A673 (cell line): ENCODE data around the gene RTN4RL2. TPM values are rescaled to one million over a fixed set of nuclear protein-coding genes. Genes with fewer than 3 reads are reported as not detected.

Experiments
- BruUV-seq: library from RNA; stranded (reverse); fragments of 400-500 nt; replicated peaks from 2 replicates; lab custom pipeline; 2021; lab: Mats Ljungman, UMichigan
- CTCF ChIA-PET: fragments of 300-600 bp; sonication (Branson Sonifier 250); formaldehyde crosslinking; loops from one replicate; lab custom pipeline; 2022; ENCODE audit warnings: antibody characterized with exemption; lab: Charles Lee
- POLR2A ChIA-PET: fragments of 300-600 bp; sonication (Branson Sonifier 250); formaldehyde crosslinking; loops from one replicate; lab custom pipeline; 2022; ENCODE audit warnings: antibody characterized with exemption; ENCODE audit not compliant: low non-redundant PET; lab: Charles Lee
- DNase-seq: peaks from one replicate; pipeline ENCODE4 v3.0.0-alpha.2; 2015; ENCODE audit warnings: low spot score
- H3K27ac ChIP-seq: fragments of 200-600 bp; sonication (generic); 2 replicates; pipeline ENCODE4 v1.5.1; 2016; ENCODE audit warnings: mixed run types, low read depth, mild to moderate bottlenecking, mixed read lengths, antibody characterized with exemption, low read length; ENCODE audit not compliant: poor library complexity, severe bottlenecking
- H3K27me3 ChIP-seq: fragments of 200-600 bp; sonication (generic); replicated peaks from 2 replicates; pipeline ENCODE4 v1.6.1; 2017; ENCODE audit warnings: mixed run types, low read depth, mild to moderate bottlenecking, mixed read lengths, antibody characterized with exemption, low read length; ENCODE audit not compliant: insufficient read depth, poor library complexity
- H3K36me3 ChIP-seq: fragments of 200-600 bp; sonication (generic); 2 replicates; pipeline ENCODE4 v1.6.1; 2016; ENCODE audit warnings: mixed run types, mild to moderate bottlenecking, mixed read lengths, antibody characterized with exemption, low read length; ENCODE audit not compliant: insufficient read depth, poor library complexity, severe bottlenecking
- H3K4me1 ChIP-seq: fragments of 200-600 bp; sonication (generic); 2 replicates; pipeline ENCODE4 v1.6.1; 2017; ENCODE audit warnings: mixed run types, mild to moderate bottlenecking, mixed read lengths, antibody characterized with exemption, low read length; ENCODE audit not compliant: insufficient read depth, poor library complexity, severe bottlenecking
- H3K4me3 ChIP-seq: fragments of 200-600 bp; sonication (generic); 2 replicates; pipeline ENCODE4 v1.5.1; 2016; ENCODE audit warnings: low read depth, mixed run types, mild to moderate bottlenecking, mixed read lengths, low read length; ENCODE audit not compliant: poor library complexity, severe bottlenecking
- H3K9me3 ChIP-seq: fragments of 200-600 bp; sonication (generic); 2 replicates; pipeline ENCODE4 v1.6.1; 2016; ENCODE audit warnings: mixed run types, low read depth, mild to moderate bottlenecking, mixed read lengths, antibody characterized with exemption, low read length; ENCODE audit not compliant: poor library complexity, severe bottlenecking
- EZH2 ChIP-seq: fragments of 200-600 bp; sonication (generic); IDR thresholded peaks from 2 replicates; pipeline ENCODE4 v1.6.1; 2017; ENCODE audit warnings: borderline replicate concordance, low read depth, mild to moderate bottlenecking, mixed read lengths, antibody characterized with exemption, low read length; ENCODE audit not compliant: poor library complexity, severe bottlenecking
- intact Hi-C: fragments of 100-400 bp; cut with micrococcal nuclease; formaldehyde crosslinking; loops from one replicate; pipeline ENCODE4 v1.10.0; 2022; ENCODE audit not compliant: unreplicated experiment
- total RNA-seq: library from RNA; stranded (reverse); gene quantifications from 2 replicates; pipeline ENCODE4 v1.2.3, GENCODE V29; 2021
- TF ChIP-seq, protein P1 (sequence below): fragments of 300-800, 200-600 bp; sonication (generic); conservative IDR thresholded peaks from 2 replicates; pipeline ENCODE4 v1.5.1; 2017; ENCODE audit warnings: low read depth, mild to moderate bottlenecking, antibody characterized with exemption, low read length, moderate library complexity, mixed read lengths

Gene RTN4RL2
- total RNA-seq, 1 experiment from 2014 or later, result 5.2 TPM

DNA sequence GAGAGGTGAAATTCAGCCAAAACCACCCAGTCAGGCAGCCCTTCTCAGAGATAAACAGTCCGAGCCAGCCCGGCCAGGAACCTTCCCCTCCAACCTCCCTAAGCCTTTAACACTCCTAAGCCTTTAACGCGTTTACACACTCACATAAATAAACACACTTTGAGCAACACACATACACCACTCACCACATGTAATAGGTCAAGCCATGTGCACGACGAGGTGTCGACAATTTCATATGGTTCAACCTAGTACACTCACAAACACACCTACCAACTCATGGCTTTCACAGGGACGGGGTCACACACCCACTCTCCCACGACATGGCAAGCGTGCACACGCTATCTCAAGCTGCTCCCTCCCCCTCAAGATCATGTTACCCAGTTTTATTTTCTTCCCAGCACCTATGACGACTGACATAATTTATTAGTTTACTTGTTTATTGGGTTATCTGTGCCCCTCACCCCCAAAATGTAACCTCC lies 39.7 kb downstream of the RTN4RL2 start:
- H3K27ac ChIP-seq, result peak overlapping the region; percentile 3
- H3K9me3 ChIP-seq, result no peaks in the 10 kb centered on the region
- POLR2A ChIA-PET, result no interaction called here
- CTCF ChIA-PET, result no interaction called here
- no peak for DNase-seq
- no peaks in the 10 kb centered on the region for H3K36me3 ChIP-seq
- no peaks in the 10 kb centered on the region for H3K27me3 ChIP-seq
- intact Hi-C loops, result loop anchor here (10.0 kb wide), 1 partner anchor 145 kb away; the partner anchor contains the start of gene YPEL4
- peaks cover 16% of the 10 kb centered on the region for H3K4me1 ChIP-seq
- TF ChIP-seq EZH2, result no peak
- TF ChIP-seq, protein P1, sequence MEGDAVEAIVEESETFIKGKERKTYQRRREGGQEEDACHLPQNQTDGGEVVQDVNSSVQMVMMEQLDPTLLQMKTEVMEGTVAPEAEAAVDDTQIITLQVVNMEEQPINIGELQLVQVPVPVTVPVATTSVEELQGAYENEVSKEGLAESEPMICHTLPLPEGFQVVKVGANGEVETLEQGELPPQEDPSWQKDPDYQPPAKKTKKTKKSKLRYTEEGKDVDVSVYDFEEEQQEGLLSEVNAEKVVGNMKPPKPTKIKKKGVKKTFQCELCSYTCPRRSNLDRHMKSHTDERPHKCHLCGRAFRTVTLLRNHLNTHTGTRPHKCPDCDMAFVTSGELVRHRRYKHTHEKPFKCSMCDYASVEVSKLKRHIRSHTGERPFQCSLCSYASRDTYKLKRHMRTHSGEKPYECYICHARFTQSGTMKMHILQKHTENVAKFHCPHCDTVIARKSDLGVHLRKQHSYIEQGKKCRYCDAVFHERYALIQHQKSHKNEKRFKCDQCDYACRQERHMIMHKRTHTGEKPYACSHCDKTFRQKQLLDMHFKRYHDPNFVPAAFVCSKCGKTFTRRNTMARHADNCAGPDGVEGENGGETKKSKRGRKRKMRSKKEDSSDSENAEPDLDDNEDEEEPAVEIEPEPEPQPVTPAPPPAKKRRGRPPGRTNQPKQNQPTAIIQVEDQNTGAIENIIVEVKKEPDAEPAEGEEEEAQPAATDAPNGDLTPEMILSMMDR, result no peak
- no TSS peak for BruUV-seq
- H3K4me3 ChIP-seq, result peak overlapping the region; percentile 22

DNA sequence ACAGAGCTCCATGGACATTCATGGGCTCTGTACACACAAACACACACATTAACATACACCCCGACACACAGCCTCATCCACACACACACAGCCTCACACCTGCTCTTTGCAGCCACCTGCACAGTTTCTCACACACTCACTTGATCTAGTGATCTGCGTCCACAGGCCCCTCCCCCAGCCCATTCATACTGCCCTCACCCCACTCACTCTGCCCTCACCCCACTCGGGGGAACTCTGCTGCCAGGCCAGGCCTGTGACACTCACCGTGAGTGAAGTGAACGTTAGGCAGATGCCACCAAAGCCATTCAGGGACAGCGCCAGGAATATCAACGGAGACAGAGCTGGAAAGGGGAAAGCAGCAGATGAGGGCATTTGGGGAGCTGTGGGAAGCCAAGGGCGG lies 40.2 kb downstream of the RTN4RL2 start:
- H3K4me1 ChIP-seq, result peaks cover 16% of the 10 kb centered on the region
- no peaks in the 10 kb centered on the region for H3K27me3 ChIP-seq
- intact Hi-C loops, result no loop called here
- BruUV-seq, result no TSS peak
- ChIA-PET CTCF (no interaction called here), POLR2A (no interaction called here)
- no peak for DNase-seq
- H3K36me3 ChIP-seq, result no peaks in the 10 kb centered on the region
- H3K27ac ChIP-seq, result peak overlapping the region; percentile 3
- TF ChIP-seq, protein P1, result no peak
- TF ChIP-seq EZH2, result no peak
- no peaks in the 10 kb centered on the region for H3K9me3 ChIP-seq
- no peak overlapping the region for H3K4me3 ChIP-seq

DNA sequence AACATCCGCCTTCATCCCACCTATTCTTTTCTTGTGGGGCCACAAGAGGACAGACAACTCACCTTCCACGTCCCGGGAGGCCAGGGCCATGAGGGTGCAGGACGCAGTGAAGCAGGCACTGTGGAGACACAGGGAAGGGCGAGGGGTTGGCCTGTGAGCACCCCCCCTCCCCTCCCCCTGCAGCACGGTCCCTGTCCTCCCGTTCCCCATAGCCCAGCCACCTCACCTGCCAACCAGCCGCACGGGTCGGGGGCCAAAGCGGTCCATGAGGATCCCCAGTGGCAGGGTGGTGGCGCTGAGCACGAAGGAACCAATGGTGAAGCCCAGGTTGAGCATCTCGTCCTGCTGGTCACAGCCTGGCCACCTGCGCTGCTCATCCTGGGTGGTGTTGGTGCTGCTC lies 40.6 kb downstream of the RTN4RL2 start:
- CTCF ChIA-PET, result no interaction called here
- Histone ChIP-seq H3K27ac (peak overlapping the region; percentile 3), H3K9me3 (no peaks in the 10 kb centered on the region), H3K27me3 (no peaks in the 10 kb centered on the region), H3K36me3 (no peaks in the 10 kb centered on the region), H3K4me1 (peaks cover 16% of the 10 kb centered on the region), H3K4me3 (no peak overlapping the region)
- no peak for DNase-seq
- BruUV-seq, result no TSS peak
- TF ChIP-seq, protein P1, result no peak
- no peak for TF ChIP-seq EZH2
- intact Hi-C loops, result no loop called here
- POLR2A ChIA-PET, result no interaction called here
